ENCODE data around the gene B4GALT5. TPM values are rescaled to one million over a fixed set of nuclear protein-coding genes. Genes with fewer than 3 reads are reported as not detected.

Gene B4GALT5
- total RNA-seq, 1 experiment from 2014 or later: 77.0 TPM

DNA sequence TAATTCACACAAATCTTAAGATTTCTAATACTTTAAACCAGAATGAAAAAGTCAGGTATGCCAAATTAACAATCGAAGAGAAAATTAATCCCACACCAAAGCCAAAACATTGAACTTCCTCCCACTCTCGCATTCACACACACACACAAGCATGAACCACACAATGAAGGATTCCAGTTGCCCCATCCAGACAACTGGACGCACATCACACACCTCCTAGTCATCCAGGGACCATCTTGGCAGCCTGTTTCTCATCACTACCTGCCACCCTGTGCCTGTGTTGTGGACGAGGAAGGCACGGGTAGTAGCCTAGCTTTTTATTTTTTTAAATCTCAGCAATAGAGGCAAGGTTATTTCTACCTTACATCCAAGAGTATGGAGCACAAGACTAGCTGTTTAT lies 15.2 kb downstream of the B4GALT5 start:
- Histone ChIP-seq H3K27me3 (ENCODE audit: insufficient read depth, low read length) (no peaks in the 10 kb centered on the region), H2BK5ac (ENCODE audit: insufficient read length, low read length) (no peak overlapping the region), H3K23me2 (ENCODE audit: insufficient read length, low read depth, low read length, poor library complexity, severe bottlenecking) (no peaks in the 10 kb centered on the region), H2AFZ (ENCODE audit: low read length) (no peak overlapping the region), H2BK120ac (ENCODE audit: low read depth, low read length, poor library complexity, severe bottlenecking) (no peak overlapping the region), H3K4me2 (ENCODE audit: insufficient read depth, insufficient read length, low read length) (no peak overlapping the region), H3K23ac (ENCODE audit: insufficient read length, low read depth, low read length) (no peak overlapping the region), H3K9me3 (ENCODE audit: control insufficient read depth, low read depth, low read length) (no peaks in the 10 kb centered on the region), H2BK20ac (ENCODE audit: low read depth, low read length, poor library complexity, severe bottlenecking) (no peak overlapping the region), H3K27ac (ENCODE audit: insufficient read length, low read depth, low read length) (no peak overlapping the region), H4K8ac (replicated peaks; ENCODE audit: insufficient read length, low read depth, low read length) (no peak overlapping the region), H4K20me1 (ENCODE audit: control insufficient read depth, insufficient read depth, insufficient read length) (peaks cover 2% of the 10 kb centered on the region), H3K4ac (ENCODE audit: low read depth, low read length) (no peak overlapping the region), H4K91ac (ENCODE audit: insufficient read length, low read depth, low read length) (no peak overlapping the region), H3K4me1 (ENCODE audit: insufficient read depth, low read length) (peaks cover 22% of the 10 kb centered on the region), H3T11ph (ENCODE audit: low read length) (no peak overlapping the region), H3K56ac (ENCODE audit: insufficient read length, low read depth, low read length) (no peak overlapping the region), H3K79me2 (ENCODE audit: insufficient read depth, low read length) (peaks cover 70% of the 10 kb centered on the region), H2BK12ac (ENCODE audit: insufficient read length, low read depth, low read length) (no peak overlapping the region), H3K14ac (ENCODE audit: insufficient read depth, low read length) (no peak overlapping the region), H4K5ac (ENCODE audit: insufficient read length, low read depth, low read length) (no peak overlapping the region), H3K79me1 (ENCODE audit: insufficient read depth, low read depth, low read length, poor library complexity, severe bottlenecking) (peaks cover 5% of the 10 kb centered on the region), H3K9ac (ENCODE audit: extremely low read depth, insufficient read length, low read length) (no peak overlapping the region), H2AK5ac (ENCODE audit: insufficient read length, low read length) (no peak overlapping the region), H3K18ac (ENCODE audit: insufficient read length, low read depth, low read length) (no peak overlapping the region), H2BK15ac (ENCODE audit: low read depth, low read length) (no peak overlapping the region)
- Mint-ChIP-seq H3K9me3 (no peaks in the 10 kb centered on the region), H3K27me3 (ENCODE audit: low read depth) (no peaks in the 10 kb centered on the region), H3K4me3 (no peak overlapping the region), H3K36me3 (ENCODE audit: insufficient read depth in 1 of 3, low read depth in 3 of 3) (peaks cover 0 to 8% (median 0%) of the 10 kb centered on the region in 3 experiments; a peak in 2 of 7 replicates), H3K4me1 (peaks cover 73 to 82% of the 10 kb centered on the region in 2 experiments), H3K27ac (peak overlapping the region in 2 of 3 experiments; percentile 2 to 61; a peak in 4 of 7 replicates)
- TF ChIP-seq, protein P1, sequence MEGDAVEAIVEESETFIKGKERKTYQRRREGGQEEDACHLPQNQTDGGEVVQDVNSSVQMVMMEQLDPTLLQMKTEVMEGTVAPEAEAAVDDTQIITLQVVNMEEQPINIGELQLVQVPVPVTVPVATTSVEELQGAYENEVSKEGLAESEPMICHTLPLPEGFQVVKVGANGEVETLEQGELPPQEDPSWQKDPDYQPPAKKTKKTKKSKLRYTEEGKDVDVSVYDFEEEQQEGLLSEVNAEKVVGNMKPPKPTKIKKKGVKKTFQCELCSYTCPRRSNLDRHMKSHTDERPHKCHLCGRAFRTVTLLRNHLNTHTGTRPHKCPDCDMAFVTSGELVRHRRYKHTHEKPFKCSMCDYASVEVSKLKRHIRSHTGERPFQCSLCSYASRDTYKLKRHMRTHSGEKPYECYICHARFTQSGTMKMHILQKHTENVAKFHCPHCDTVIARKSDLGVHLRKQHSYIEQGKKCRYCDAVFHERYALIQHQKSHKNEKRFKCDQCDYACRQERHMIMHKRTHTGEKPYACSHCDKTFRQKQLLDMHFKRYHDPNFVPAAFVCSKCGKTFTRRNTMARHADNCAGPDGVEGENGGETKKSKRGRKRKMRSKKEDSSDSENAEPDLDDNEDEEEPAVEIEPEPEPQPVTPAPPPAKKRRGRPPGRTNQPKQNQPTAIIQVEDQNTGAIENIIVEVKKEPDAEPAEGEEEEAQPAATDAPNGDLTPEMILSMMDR (conservative IDR thresholded peaks at IDR 0.05): no peak
- WGBS (ENCODE audit: extremely low coverage, insufficient read length, low lambda C conversion rate): no CpG with 5 or more reads among the region's 5 CpGs
- DNase-seq: no peak
